Measurements from ENCODE around the gene ZBTB42. TPM values are rescaled to one million over a fixed set of nuclear protein-coding genes. Genes with fewer than 3 reads are reported as not detected.

The ZBTB42 gene
- total and polyA plus RNA-seq, 3 donors from 2014 or later, result 6.1 to 8.4 (median 7.1) TPM

- no peaks in the 10 kb centered on the region for H3K27me3 ChIP-seq
- intact Hi-C loops (cut with DNase I; ENCODE audit: low total_unique reads), result no loop called here
- H3K27ac ChIP-seq, result no peak overlapping the region
- no peaks in the 10 kb centered on the region for H3K36me3 ChIP-seq (ENCODE audit: low read depth, missing control alignments)
- H3K4me3 ChIP-seq, result no peak overlapping the region
- peaks cover 48% of the 10 kb centered on the region for H3K4me1 ChIP-seq
- no peak for DNase-seq
- no peaks in the 10 kb centered on the region for H3K9me3 ChIP-seq
- TF ChIP-seq POLR2A (IDR thresholded peaks at IDR 0.05) (no peak), CTCF (IDR thresholded peaks at IDR 0.05) (no peak)
- WGBS, 2 donors, result 71 to 84% methylated on average over 5 to 7 of the region's 7 CpGs
Observed at GRCh38 chr14:104787736-104788135, 13.2 kb upstream of the ZBTB42 start.

GRCh38 chr14:104788161-104788818 is 12.6 kb upstream of the ZBTB42 start:
- TF ChIP-seq POLR2A (IDR thresholded peaks at IDR 0.05), result no peak
- no peak for TF ChIP-seq CTCF (IDR thresholded peaks at IDR 0.05)
- no peak overlapping the region for H3K27ac ChIP-seq
- no peaks in the 10 kb centered on the region for H3K27me3 ChIP-seq
- no peaks in the 10 kb centered on the region for H3K36me3 ChIP-seq (ENCODE audit: low read depth, missing control alignments)
- no peak overlapping the region for H3K4me3 ChIP-seq
- DNase-seq, result no peak
- WGBS, 2 donors, result 78 to 88% methylated on average over 5 to 14 of the region's 14 CpGs
- no peaks in the 10 kb centered on the region for H3K9me3 ChIP-seq
- H3K4me1 ChIP-seq, result peaks cover 54% of the 10 kb centered on the region
- intact Hi-C loops (cut with DNase I; ENCODE audit: low total_unique reads), result no loop called here

GRCh38 chr14:104788873-104789663 is 11.8 kb upstream of the ZBTB42 start:
- Histone ChIP-seq H3K27ac (no peak overlapping the region), H3K36me3 (ENCODE audit: low read depth, missing control alignments) (no peaks in the 10 kb centered on the region), H3K9me3 (no peaks in the 10 kb centered on the region), H3K27me3 (no peaks in the 10 kb centered on the region), H3K4me3 (no peak overlapping the region), H3K4me1 (peaks cover 60% of the 10 kb centered on the region)
- TF ChIP-seq CTCF (IDR thresholded peaks at IDR 0.05) (no peak), POLR2A (IDR thresholded peaks at IDR 0.05) (no peak)
- no peak for DNase-seq
- WGBS, 2 donors, result 57 to 68% methylated on average over 5 to 24 of the region's 39 CpGs
- intact Hi-C loops (cut with DNase I; ENCODE audit: low total_unique reads), result no loop called here

GRCh38 chr14:104789752-104790743 is 10.9 kb upstream of the ZBTB42 start:
- WGBS, 2 donors, result 93% methylated on average over 18 to 31 of the region's 31 CpGs
- TF ChIP-seq CTCF (IDR thresholded peaks at IDR 0.05) (no peak), POLR2A (IDR thresholded peaks at IDR 0.05) (no peak)
- H3K4me3 ChIP-seq, result no peak overlapping the region
- no peaks in the 10 kb centered on the region for H3K27me3 ChIP-seq
- H3K27ac ChIP-seq, result no peak overlapping the region
- H3K4me1 ChIP-seq, result peaks cover 67% of the 10 kb centered on the region
- no peaks in the 10 kb centered on the region for H3K9me3 ChIP-seq
- DNase-seq, result no peak
- no peaks in the 10 kb centered on the region for H3K36me3 ChIP-seq (ENCODE audit: low read depth, missing control alignments)
- intact Hi-C loops (cut with DNase I; ENCODE audit: low total_unique reads), result no loop called here
